Measurements from ENCODE around the gene OSTF1. TPM values are rescaled to one million over a fixed set of nuclear protein-coding genes. Genes with fewer than 3 reads are reported as not detected.

Gene OSTF1
- total and polyA plus RNA-seq, 12 donors = 15.8 to 37.7 (median 20.7) TPM

DNA sequence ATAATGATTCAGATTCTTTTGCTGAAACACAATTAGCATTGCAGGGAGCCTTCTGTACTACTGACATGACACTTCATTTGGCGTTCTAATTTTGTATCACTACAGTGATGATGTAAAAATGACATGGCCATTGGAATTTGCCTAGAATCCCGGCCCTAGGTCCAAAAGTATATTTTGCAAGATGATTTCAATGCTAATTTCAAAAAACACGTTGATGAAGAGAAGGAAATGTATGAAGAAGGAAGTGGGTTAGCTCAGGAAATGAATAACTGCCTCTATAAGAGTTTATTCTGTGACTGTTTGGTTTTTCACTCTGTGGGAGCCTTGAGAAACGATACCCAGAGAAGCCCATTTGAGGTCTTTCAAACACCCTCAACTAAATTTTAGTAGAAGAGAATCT lies 59.3 kb downstream of the OSTF1 start:
- WGBS, 2 donors = 56 to 70% methylated on average over 4 of the region's 4 CpGs
- Histone ChIP-seq H3K4me1 (peaks cover 0 to 68% (median 15%) of the 10 kb centered on the region in 9 donors), H3K9me3 (peaks cover 0 to 17% (median 4%) of the 10 kb centered on the region in 11 donors), H3K27ac (peak overlapping the region in 3 of 10 donors; percentile 7 to 70 (median 10)), H3K36me3 (peaks cover 0 to 80% (median 24%) of the 10 kb centered on the region in 9 donors), H3K27me3 (no peaks in the 10 kb centered on the region), H3K4me3 (no peak overlapping the region)
- TF ChIP-seq CTCF (IDR thresholded peaks at IDR 0.05) = no peak
- intact Hi-C loops (cut with DNase I) = no loop called here
- no peak for DNase-seq
- no peak for ATAC-seq

DNA sequence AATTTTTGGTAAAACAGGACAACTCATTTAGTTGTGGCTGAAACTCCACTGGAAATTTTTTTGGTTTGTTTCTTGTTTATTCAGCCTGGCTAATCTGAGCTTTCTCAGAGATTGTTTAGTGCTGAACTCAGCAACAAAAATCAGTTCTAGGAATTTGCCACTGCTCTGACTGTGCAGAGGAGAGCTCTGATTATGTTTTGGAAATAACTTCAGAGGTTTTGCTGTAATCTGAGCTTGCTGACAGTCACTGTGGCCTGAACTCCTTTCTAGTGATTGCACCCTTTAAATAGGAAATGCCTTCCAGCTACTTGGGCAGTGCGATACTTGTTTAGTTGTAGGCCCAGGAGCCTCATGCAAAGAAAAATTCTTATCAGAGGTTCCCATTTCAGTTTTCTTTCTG lies 60.2 kb downstream of the OSTF1 start:
- H3K36me3 ChIP-seq = peaks cover 0 to 73% (median 24%) of the 10 kb centered on the region in 9 donors
- H3K27me3 ChIP-seq = no peaks in the 10 kb centered on the region
- H3K9me3 ChIP-seq = peaks cover 0 to 17% (median 4%) of the 10 kb centered on the region in 11 donors
- DNase-seq (no peak), ATAC-seq (peak in 7 of 8 donors; percentile 35 to 80 (median 53))
- 43 to 64% methylated on average over 1 of the region's 1 CpG for WGBS, 2 donors
- H3K27ac ChIP-seq = peak overlapping the region in 4 of 10 donors; percentile 7 to 70 (median 31)
- H3K4me1 ChIP-seq = peaks cover 0 to 70% (median 15%) of the 10 kb centered on the region in 9 donors
- no peak overlapping the region for H3K4me3 ChIP-seq
- no peak for TF ChIP-seq CTCF (IDR thresholded peaks at IDR 0.05)
- intact Hi-C loops (cut with DNase I) = no loop called here

DNA sequence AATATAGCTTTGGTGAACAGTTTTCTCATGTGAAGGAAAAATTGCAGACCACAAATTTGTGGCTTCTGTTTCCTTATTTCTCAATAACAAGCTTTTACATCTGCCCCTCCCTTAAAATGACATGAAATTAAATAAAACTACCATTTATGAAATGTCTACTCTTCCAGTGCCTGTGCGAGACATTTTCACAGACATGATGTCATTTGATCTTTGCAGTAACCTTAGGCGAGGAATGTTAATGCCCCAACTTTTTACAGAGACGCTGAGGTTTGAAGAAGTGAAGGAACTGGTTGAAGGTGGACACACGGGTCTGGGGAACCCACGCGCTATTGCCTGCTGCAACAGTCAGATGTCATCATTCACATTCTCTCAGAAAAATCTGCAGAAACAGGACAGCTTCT lies 61.5 kb downstream of the OSTF1 start:
- H3K27ac ChIP-seq = peak overlapping the region in 1 of 10 donors; percentile 62
- no peaks in the 10 kb centered on the region for H3K27me3 ChIP-seq
- 78 to 87% methylated on average over 6 of the region's 6 CpGs for WGBS, 2 donors
- H3K9me3 ChIP-seq = peaks cover 0 to 6% (median 0%) of the 10 kb centered on the region in 11 donors
- peaks cover 0 to 70% (median 15%) of the 10 kb centered on the region in 9 donors for H3K4me1 ChIP-seq
- TF ChIP-seq CTCF (IDR thresholded peaks at IDR 0.05) = no peak
- ATAC-seq (peak in 1 of 8 donors; percentile 33), DNase-seq (no peak)
- intact Hi-C loops (cut with DNase I) = loop anchor here in 2 of 10 donors (5.0 kb wide), 2 partner anchors 48 to 63 kb away; partner anchors contain the start of genes NMRK1 (in 1 of the 2) and OSTF1 (in 1 of the 2)
- peaks cover 0 to 62% (median 12%) of the 10 kb centered on the region in 9 donors for H3K36me3 ChIP-seq
- H3K4me3 ChIP-seq = no peak overlapping the region

- Histone ChIP-seq H3K4me3 (no peak overlapping the region), H3K9me3 (no peaks in the 10 kb centered on the region), H3K36me3 (peaks cover 0 to 62% (median 7%) of the 10 kb centered on the region in 9 donors), H3K27ac (peak overlapping the region in 1 of 10 donors; percentile 62), H3K27me3 (no peaks in the 10 kb centered on the region), H3K4me1 (peaks cover 0 to 70% (median 15%) of the 10 kb centered on the region in 9 donors)
- intact Hi-C loops (cut with DNase I) = loop anchor here in 2 of 10 donors (5.0 kb wide), 2 partner anchors 48 to 63 kb away; partner anchors contain the start of genes NMRK1 (in 1 of the 2) and OSTF1 (in 1 of the 2)
- TF ChIP-seq CTCF (IDR thresholded peaks at IDR 0.05) = no peak
- whole genome bisulfite sequencing, 2 donors = 88 to 95% methylated on average over 6 of the region's 6 CpGs
- ATAC-seq (no peak), DNase-seq (no peak)
Observed at GRCh38 chr9:75150512-75150911, 62.2 kb downstream of the OSTF1 start.

All from heart right ventricle (tissue), 16 donors.